HCT116 (cell line): ENCODE measurements around the gene SLC2A4. TPM values are rescaled to one million over a fixed set of nuclear protein-coding genes. Genes with fewer than 3 reads are reported as not detected.

ENCODE experiments used
- ATAC-seq: fragments of 200-7000 bp; cut with Tn5 transposase; 2 replicates; pipeline ENCODE4 v1.9.1; 2020; ENCODE audit warnings: mild to moderate bottlenecking, moderate library complexity
- BruUV-seq: library from RNA; stranded (reverse); fragments of 400-500 nt; replicated peaks from 2 replicates; lab custom pipeline; 2021; lab: Mats Ljungman, UMichigan
- CTCF ChIA-PET: fragments of 300-600 bp; sonication (Branson Sonifier 250); formaldehyde crosslinking; loops from one replicate; lab custom pipeline; 2021; ENCODE audit warnings: antibody characterized with exemption; lab: Charles Lee
- POLR2A ChIA-PET: fragments of 300-600, 350-600 bp; sonication (Branson Sonifier 250); formaldehyde crosslinking; loops from one replicate; lab custom pipeline; 2021; ENCODE audit warnings: antibody characterized with exemption; lab: Charles Lee
- RAD21 ChIA-PET, 2 experiments: fragments of 300-600 bp; sonication (Branson Sonifier 250); formaldehyde crosslinking; loops; one replicate each; lab custom pipeline; 2023; ENCODE audit warnings: low total read pairs in 2 of 2; ENCODE audit not compliant: uncharacterized antibody in 2 of 2, unreplicated experiment in 2 of 2, low non-redundant PET in 1 of 2; lab: Charles Lee
- DNase-seq: peaks from one replicate; pipeline ENCODE4 v3.0.0-alpha.2; 2010; ENCODE audit warnings: low read depth, low spot score
- H2AFZ ChIP-seq: fragments of 200-600 bp; shearing (Covaris generic), sonication (generic); 2 replicates; pipeline ENCODE4 v1.6.1; 2017; ENCODE audit warnings: low read depth, mixed run types, mixed read lengths, antibody characterized with exemption, low read length; ENCODE audit not compliant: poor library complexity, severe bottlenecking
- H3K27ac ChIP-seq: 2 replicates; pipeline ENCODE4 v1.5.1; 2012; ENCODE audit warnings: low read depth, low read length
- H3K27me3 ChIP-seq: fragments of 200-600 bp; sonication (generic); 2 replicates; pipeline ENCODE4 v1.6.1; 2016; ENCODE audit warnings: mixed run types, low read length, mixed read lengths; ENCODE audit not compliant: insufficient read depth
- H3K36me3 ChIP-seq, 2 experiments: fragments of 200-500 bp in 1 of 2; fragments of 200-600 bp in 1 of 2; sonication (Bioruptor generic) in 1 of 2; sonication (generic) in 1 of 2; 2 replicates each; pipeline versions ENCODE4 v1.5.1 to v1.6.1; 2014 to 2016; ENCODE audit warnings: low read length in 2 of 2, inconsistent platforms in 1 of 2, mixed read lengths in 1 of 2, mixed run types in 1 of 2; ENCODE audit not compliant: insufficient read depth in 2 of 2, control insufficient read depth in 1 of 2
- H3K4me1 ChIP-seq, 2 experiments: fragments of 200-600 bp in 1 of 2; sonication (generic) in 1 of 2; 2 replicates each; pipeline versions ENCODE4 v1.5.1 to v1.6.1; 2012 to 2017; ENCODE audit warnings: low read length in 2 of 2, inconsistent platforms in 1 of 2, mild to moderate bottlenecking in 1 of 2, mixed read lengths in 1 of 2, mixed run types in 1 of 2, moderate library complexity in 1 of 2; ENCODE audit not compliant: insufficient read depth in 2 of 2, control insufficient read depth in 1 of 2
- H3K4me2 ChIP-seq: fragments of 200-600 bp; sonication (generic); 2 replicates; pipeline ENCODE4 v1.6.1; 2017; ENCODE audit warnings: mixed run types, low read length, mixed read lengths
- H3K4me3 ChIP-seq, 2 experiments: fragments of 200-600 bp in 1 of 2; sonication (generic) in 1 of 2; replicated peaks in 1 of 2; 2 replicates each; pipeline ENCODE4 v1.5.1; 2011 to 2016; ENCODE audit warnings: low read length in 2 of 2, control low read depth in 1 of 2, low read depth in 1 of 2, mild to moderate bottlenecking in 1 of 2, mixed read lengths in 1 of 2, mixed run types in 1 of 2
- H3K79me2 ChIP-seq: fragments of 200-600 bp; sonication (generic); 2 replicates; pipeline ENCODE4 v1.6.1; 2017; ENCODE audit warnings: mild to moderate bottlenecking, mixed run types, low read length, moderate library complexity, mixed read lengths; ENCODE audit not compliant: insufficient read depth
- H3K9ac ChIP-seq: fragments of 200-600 bp; sonication (generic); 2 replicates; pipeline ENCODE4 v1.6.1; 2016; ENCODE audit warnings: low read length, mixed read lengths
- H3K9me2 ChIP-seq: fragments of 200-600 bp; sonication (generic), shearing (Covaris generic); 2 replicates; pipeline ENCODE4 v1.6.1; 2017; ENCODE audit warnings: mixed run types, mild to moderate bottlenecking, moderate library complexity; ENCODE audit not compliant: insufficient read depth
- H3K9me3 ChIP-seq, 2 experiments: fragments of 200-500 bp in 1 of 2; fragments of 200-600 bp in 1 of 2; sonication (Bioruptor generic) in 1 of 2; sonication (generic) in 1 of 2; 2 replicates each; pipeline ENCODE4 v1.6.1; 2014 to 2017; ENCODE audit warnings: low read length in 2 of 2, mixed read lengths in 2 of 2, inconsistent platforms in 1 of 2, low read depth in 1 of 2, mild to moderate bottlenecking in 1 of 2, mixed run types in 1 of 2, moderate library complexity in 1 of 2; ENCODE audit not compliant: control insufficient read depth in 1 of 2, insufficient read depth in 1 of 2
- H4K20me1 ChIP-seq: fragments of 200-600 bp; sonication (generic), shearing (Covaris generic); 2 replicates; pipeline ENCODE4 v1.6.1; 2017; ENCODE audit warnings: mixed run types, mild to moderate bottlenecking, moderate library complexity; ENCODE audit not compliant: insufficient read depth
- CBX3 ChIP-seq: IDR thresholded peaks from 2 replicates; pipeline ENCODE4 v1.6.1; 2012; ENCODE audit warnings: low read depth
- CEBPB ChIP-seq: IDR thresholded peaks from 2 replicates; pipeline ENCODE4 v1.6.1; 2012; ENCODE audit warnings: low read depth
- EGR1 ChIP-seq: IDR thresholded peaks from 2 replicates; pipeline ENCODE4 v1.6.1; 2012; ENCODE audit warnings: low read depth
- EZH2 ChIP-seq: fragments of 200-600 bp; sonication (generic); IDR thresholded peaks from 2 replicates; pipeline ENCODE4 v1.6.1; 2017; ENCODE audit warnings: antibody characterized with exemption, mixed run types
- EZH2phosphoT487 ChIP-seq: fragments of 200-600 bp; IDR thresholded peaks from 2 replicates; pipeline ENCODE4 v1.6.1; 2018; ENCODE audit warnings: antibody characterized with exemption, borderline replicate concordance
- FOSL1 ChIP-seq: IDR thresholded peaks from 2 replicates; pipeline ENCODE4 v1.6.1; 2012; ENCODE audit warnings: low read depth
- POLR2A ChIP-seq: IDR thresholded peaks from 2 replicates; pipeline ENCODE4 v1.7.0; 2011; ENCODE audit warnings: borderline replicate concordance; ENCODE audit not compliant: insufficient read depth, insufficient read length; ENCODE audit errors: extremely low read depth
- REST ChIP-seq: IDR thresholded peaks from 2 replicates; pipeline ENCODE4 v1.6.1; 2012; ENCODE audit warnings: low read depth
- SP1 ChIP-seq: IDR thresholded peaks from 2 replicates; pipeline ENCODE4 v1.6.1; 2012; ENCODE audit warnings: low read depth
- TCF7L2 ChIP-seq: IDR thresholded peaks from 2 replicates; pipeline ENCODE4 v1.7.0; 2011; ENCODE audit warnings: borderline replicate concordance, inconsistent platforms; ENCODE audit not compliant: insufficient read depth, insufficient read length; ENCODE audit errors: extremely low read depth
- YY1 ChIP-seq: IDR thresholded peaks from 2 replicates; pipeline ENCODE4 v1.6.1; 2011; ENCODE audit warnings: low read length, low read depth, moderate library complexity, mild to moderate bottlenecking; ENCODE audit not compliant: insufficient replicate concordance; ENCODE audit errors: extremely low read depth
- ZFX ChIP-seq: fragments of 450-650 bp; IDR thresholded peaks from 2 replicates; pipeline ENCODE4 v1.6.1; 2017
- ZNF274 ChIP-seq: fragments of 200-500 bp; sonication (Bioruptor generic); IDR thresholded peaks from 2 replicates; pipeline ENCODE4 v1.6.1; 2014; ENCODE audit warnings: mild to moderate bottlenecking, low read depth, low read length, inconsistent platforms
- intact Hi-C: fragments of 100-400 bp; cut with micrococcal nuclease; formaldehyde crosslinking; loops from 2 replicates; pipeline ENCODE4 v1.10.0; 2022
- total RNA-seq: library from RNA; stranded (reverse); gene quantifications from one replicate; pipeline ENCODE4 v1.2.1, GENCODE V29; 2021; ENCODE audit not compliant: unreplicated experiment
- TF ChIP-seq, protein P1 (sequence below): IDR thresholded peaks from 2 replicates; pipeline ENCODE4 v1.6.1; 2012
- TF ChIP-seq, protein P2 (sequence below): IDR thresholded peaks from 2 replicates; pipeline ENCODE4 v1.6.1; 2011; ENCODE audit warnings: mild to moderate bottlenecking, low read length, moderate library complexity; ENCODE audit not compliant: insufficient replicate concordance; ENCODE audit errors: extremely low read depth
- TF ChIP-seq, protein P3 (sequence below): IDR thresholded peaks from 2 replicates; pipeline ENCODE4 v1.6.1; 2012

Gene SLC2A4
- total RNA-seq, 1 experiment from 2014 or later, result 2.5 TPM

DNA sequence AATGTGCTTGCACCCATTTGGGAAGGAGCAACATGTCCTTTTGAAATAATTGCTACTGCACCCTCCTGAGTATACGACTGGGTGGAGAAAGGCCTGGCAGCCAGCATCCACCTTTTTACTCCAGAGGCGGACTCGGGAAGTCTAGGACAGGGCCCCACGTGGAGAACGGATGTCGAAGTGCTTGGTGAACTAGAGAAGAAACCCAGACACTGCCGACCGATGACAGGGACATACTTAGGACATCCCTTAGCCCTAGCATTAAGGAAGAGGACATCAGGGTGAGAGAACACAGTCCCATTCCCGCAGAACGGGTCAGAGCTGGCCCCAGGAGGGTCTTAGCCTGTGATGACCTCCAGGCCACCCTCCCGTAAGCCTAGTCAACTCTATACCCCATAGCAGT lies 9.2 kb downstream of the SLC2A4 start:
- no peak overlapping the region for H3K4me3 ChIP-seq
- no peak for ATAC-seq
- TF ChIP-seq EZH2 (no peak), ZFX (no peak), POLR2A (no peak), FOSL1 (no peak), EZH2phosphoT487 (no peak)
- TF ChIP-seq, protein P1, sequence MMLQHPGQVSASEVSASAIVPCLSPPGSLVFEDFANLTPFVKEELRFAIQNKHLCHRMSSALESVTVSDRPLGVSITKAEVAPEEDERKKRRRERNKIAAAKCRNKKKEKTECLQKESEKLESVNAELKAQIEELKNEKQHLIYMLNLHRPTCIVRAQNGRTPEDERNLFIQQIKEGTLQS, result no peak
- TF ChIP-seq, protein P2, sequence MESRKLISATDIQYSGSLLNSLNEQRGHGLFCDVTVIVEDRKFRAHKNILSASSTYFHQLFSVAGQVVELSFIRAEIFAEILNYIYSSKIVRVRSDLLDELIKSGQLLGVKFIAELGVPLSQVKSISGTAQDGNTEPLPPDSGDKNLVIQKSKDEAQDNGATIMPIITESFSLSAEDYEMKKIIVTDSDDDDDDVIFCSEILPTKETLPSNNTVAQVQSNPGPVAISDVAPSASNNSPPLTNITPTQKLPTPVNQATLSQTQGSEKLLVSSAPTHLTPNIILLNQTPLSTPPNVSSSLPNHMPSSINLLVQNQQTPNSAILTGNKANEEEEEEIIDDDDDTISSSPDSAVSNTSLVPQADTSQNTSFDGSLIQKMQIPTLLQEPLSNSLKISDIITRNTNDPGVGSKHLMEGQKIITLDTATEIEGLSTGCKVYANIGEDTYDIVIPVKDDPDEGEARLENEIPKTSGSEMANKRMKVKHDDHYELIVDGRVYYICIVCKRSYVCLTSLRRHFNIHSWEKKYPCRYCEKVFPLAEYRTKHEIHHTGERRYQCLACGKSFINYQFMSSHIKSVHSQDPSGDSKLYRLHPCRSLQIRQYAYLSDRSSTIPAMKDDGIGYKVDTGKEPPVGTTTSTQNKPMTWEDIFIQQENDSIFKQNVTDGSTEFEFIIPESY, result no peak
- TF ChIP-seq, all 23 proteins: peak for 0
- Histone ChIP-seq H2AFZ (no peak overlapping the region), H3K27ac (no peak overlapping the region), H3K27me3 (no peaks in the 10 kb centered on the region), H3K4me1 (peaks cover 12 to 28% of the 10 kb centered on the region in 2 experiments; a peak in 3 of 4 replicates), H3K4me2 (no peak overlapping the region), H3K9ac (no peak overlapping the region), H3K79me2 (no peaks in the 10 kb centered on the region), H3K36me3 (no peaks in the 10 kb centered on the region), H4K20me1 (no peaks in the 10 kb centered on the region), H3K9me3 (no peaks in the 10 kb centered on the region), H3K9me2 (no peaks in the 10 kb centered on the region)
- intact Hi-C loops, result no loop called here
- ChIA-PET POLR2A (no interaction called here), CTCF (interaction anchor here (1.1 kb wide), 1 partner anchor 10 kb away, joined by 3 read pairs; no protein-coding TSS in a partner anchor), RAD21 (no interaction called here)
- BruUV-seq, result no TSS peak
- no peak for DNase-seq

- CTCF ChIA-PET, result no interaction called here
- RAD21 ChIA-PET, result no interaction called here
- ATAC-seq (no peak), DNase-seq (no peak)
- intact Hi-C loops, result no loop called here
- Histone ChIP-seq H3K27me3 (no peaks in the 10 kb centered on the region), H3K4me2 (no peak overlapping the region), H2AFZ (no peak overlapping the region), H3K79me2 (no peaks in the 10 kb centered on the region), H4K20me1 (no peaks in the 10 kb centered on the region), H3K4me3 (no peak overlapping the region), H3K27ac (no peak overlapping the region), H3K9me2 (no peaks in the 10 kb centered on the region), H3K4me1 (peaks cover 17 to 41% of the 10 kb centered on the region in 2 experiments; a peak in 3 of 4 replicates), H3K36me3 (no peaks in the 10 kb centered on the region), H3K9me3 (no peaks in the 10 kb centered on the region), H3K9ac (no peak overlapping the region)
- POLR2A ChIA-PET, result interaction anchor here (0.5 kb wide), 1 partner anchor 112 kb away, joined by 4 read pairs; the partner anchor contains the start of gene TMEM256
- no TSS peak for BruUV-seq
- no peak for TF ChIP-seq ZNF274
- TF ChIP-seq TCF7L2, result no peak
- TF ChIP-seq SP1, result no peak
- TF ChIP-seq EGR1, result no peak
- TF ChIP-seq CEBPB, result no peak
- no peak for TF ChIP-seq POLR2A
- TF ChIP-seq, protein P3, sequence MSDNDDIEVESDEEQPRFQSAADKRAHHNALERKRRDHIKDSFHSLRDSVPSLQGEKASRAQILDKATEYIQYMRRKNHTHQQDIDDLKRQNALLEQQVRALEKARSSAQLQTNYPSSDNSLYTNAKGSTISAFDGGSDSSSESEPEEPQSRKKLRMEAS, result no peak
- no peak for TF ChIP-seq REST
- no peak for TF ChIP-seq YY1
- TF ChIP-seq CBX3, result no peak
These were observed 10.7 kb downstream of the SLC2A4 start for GRCh38 chr17:7292194-7292593.
